ENCODE measurements around the gene KIAA1614.
"Not testable (repeated sequence)": the region's sequence is repeated elsewhere in the genome, so short reads cannot be mapped to it uniquely, and the experiment has no call there.

Gene KIAA1614

GRCh38 chr1:180964056-180964455 is 51.4 kb downstream of the KIAA1614 start:
- no peak for DNase-seq (ENCODE audit: low read depth in 2 of 2)

GRCh38 chr1:180964595-180964994 is 51.9 kb downstream of the KIAA1614 start:
- no peak for DNase-seq (ENCODE audit: low read depth in 2 of 2)

- no peak for DNase-seq (ENCODE audit: low read depth in 2 of 2)
Measured at GRCh38 chr1:180966312-180966711, 53.6 kb downstream of the KIAA1614 start.

GRCh38 chr1:180966744-180967536 is 54.2 kb downstream of the KIAA1614 start:
- DNase-seq (ENCODE audit: low read depth in 2 of 2) = no peak

GRCh38 chr1:180967558-180967957 is 54.9 kb downstream of the KIAA1614 start:
- DNase-seq (ENCODE audit: low read depth in 2 of 2) = no peak

- not testable (repeated sequence) for DNase-seq (ENCODE audit: low read depth in 2 of 2)
Measured at GRCh38 chr1:180968834-180969233, 56.1 kb downstream of the KIAA1614 start.

- DNase-seq (ENCODE audit: low read depth in 2 of 2) = no peak
Measured at GRCh38 chr1:180969434-180969833, 56.7 kb downstream of the KIAA1614 start.

GRCh38 chr1:180970333-180971079 is 57.8 kb downstream of the KIAA1614 start:
- DNase-seq (ENCODE audit: low read depth in 2 of 2) = no peak

GRCh38 chr1:180971273-180971997 is 58.7 kb downstream of the KIAA1614 start:
- no peak for DNase-seq (ENCODE audit: low read depth in 2 of 2)

- DNase-seq (ENCODE audit: low read depth in 2 of 2) = no peak
Measured at GRCh38 chr1:180973369-180973768, 60.7 kb downstream of the KIAA1614 start.

- no peak for DNase-seq (ENCODE audit: low read depth in 2 of 2)
Measured at GRCh38 chr1:180974236-180974635, 61.5 kb downstream of the KIAA1614 start.

GRCh38 chr1:180975551-180975950 is 62.9 kb downstream of the KIAA1614 start:
- DNase-seq (ENCODE audit: low read depth in 2 of 2) = no peak

- no peak for DNase-seq (ENCODE audit: low read depth in 2 of 2)
Measured at GRCh38 chr1:180976191-180976590, 63.5 kb downstream of the KIAA1614 start.

- DNase-seq (ENCODE audit: low read depth in 2 of 2) = no peak
Measured at GRCh38 chr1:180976732-180977357, 64.1 kb downstream of the KIAA1614 start.

GRCh38 chr1:180981596-180982387 is 69.1 kb downstream of the KIAA1614 start:
- DNase-seq (ENCODE audit: low read depth in 2 of 2) = peak in 1 of 2 donors; percentile 21

- no peak for DNase-seq (ENCODE audit: low read depth in 2 of 2)
Measured at GRCh38 chr1:180982422-180982821, 69.7 kb downstream of the KIAA1614 start.

- no peak for DNase-seq (ENCODE audit: low read depth in 2 of 2)
Measured at GRCh38 chr1:180988253-180988752, 75.6 kb downstream of the KIAA1614 start.

GRCh38 chr1:180994262-180994661 is 81.6 kb downstream of the KIAA1614 start:
- DNase-seq (ENCODE audit: low read depth in 2 of 2) = no peak

GRCh38 chr1:180997843-180998504 is 85.3 kb downstream of the KIAA1614 start:
- DNase-seq (ENCODE audit: low read depth in 2 of 2) = no peak
